Chondrocyte (in vitro differentiated cells): ENCODE data around the gene FAM210B. TPM values are rescaled to one million over a fixed set of nuclear protein-coding genes. Genes with fewer than 3 reads are reported as not detected.
A peak's percentile ranks its signal among the peaks of the same experiment; 100 is the strongest.

Source experiments
- DNase-seq: peaks from one replicate; pipeline ENCODE4 v3.0.0; 2021; ENCODE audit warnings: mixed read lengths, low spot score
- H3K27ac Mint-ChIP-seq: one replicate; pipeline ENCODE4 v1.8.0; 2021; ENCODE audit warnings: mild to moderate bottlenecking, moderate library complexity, mixed read lengths; ENCODE audit not compliant: unreplicated experiment
- H3K27me3 Mint-ChIP-seq: 2 replicates; pipeline ENCODE4 v1.8.0; 2021; ENCODE audit warnings: low read depth, mixed read lengths
- H3K36me3 Mint-ChIP-seq: 2 replicates; pipeline ENCODE4 v1.8.0; 2021; ENCODE audit warnings: low read depth, mixed read lengths
- H3K4me1 Mint-ChIP-seq: 2 replicates; pipeline ENCODE4 v1.8.0; 2021; ENCODE audit warnings: low read depth, mild to moderate bottlenecking, mixed read lengths
- H3K4me3 Mint-ChIP-seq: one replicate; pipeline ENCODE4 v1.8.0; 2021; ENCODE audit warnings: mild to moderate bottlenecking, moderate library complexity, mixed read lengths; ENCODE audit not compliant: unreplicated experiment
- H3K9me3 Mint-ChIP-seq: 2 replicates; pipeline ENCODE4 v1.8.0; 2021; ENCODE audit warnings: low read depth, mixed read lengths
- CTCF ChIP-seq: fragments of 200-600 bp; sonication (generic); IDR thresholded peaks from 2 replicates; pipeline ENCODE4 v1.5.0; 2021; ENCODE audit warnings: antibody characterized with exemption, mild to moderate bottlenecking, moderate library complexity
- total RNA-seq: library from RNA; stranded (reverse); gene quantifications from 3 replicates; pipeline ENCODE4 v1.2.1, GENCODE V29; 2021

The FAM210B gene
- total RNA-seq, 1 donor from 2014 or later = 32.6 TPM

GRCh38 chr20:56360133-56360907 lies 1.5 kb downstream of the FAM210B start:
- H3K4me1 Mint-ChIP-seq = peaks cover 20% of the 10 kb centered on the region
- DNase-seq = no peak
- no peaks in the 10 kb centered on the region for H3K27me3 Mint-ChIP-seq
- H3K9me3 Mint-ChIP-seq = no peaks in the 10 kb centered on the region
- TF ChIP-seq CTCF = peak; percentile 17
- H3K4me3 Mint-ChIP-seq = peak overlapping the region; percentile 90
- peaks cover 4% of the 10 kb centered on the region for H3K36me3 Mint-ChIP-seq
- peak overlapping the region; percentile 84 for H3K27ac Mint-ChIP-seq

DNA sequence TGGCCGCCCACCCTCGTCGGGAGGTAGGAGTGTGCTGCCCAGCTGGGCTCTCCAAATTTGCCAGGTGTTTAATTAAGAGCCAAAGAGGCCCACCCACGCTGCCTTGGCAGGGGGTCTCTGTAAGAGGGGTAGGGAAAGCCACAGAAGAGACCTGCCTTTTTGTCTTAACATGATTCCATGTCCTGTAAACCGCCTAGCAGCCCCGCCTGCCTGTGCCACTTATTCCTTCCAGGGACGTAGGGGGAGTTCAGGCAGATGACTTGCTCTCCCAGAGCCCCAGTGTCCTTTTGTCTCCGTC lies 2.1 kb downstream of the FAM210B start:
- Mint-ChIP-seq H3K27ac (no peak overlapping the region), H3K4me1 (peaks cover 20% of the 10 kb centered on the region), H3K9me3 (no peaks in the 10 kb centered on the region), H3K4me3 (peak overlapping the region; percentile 90), H3K27me3 (no peaks in the 10 kb centered on the region), H3K36me3 (peaks cover 4% of the 10 kb centered on the region)
- TF ChIP-seq CTCF = no peak
- no peak for DNase-seq

DNA sequence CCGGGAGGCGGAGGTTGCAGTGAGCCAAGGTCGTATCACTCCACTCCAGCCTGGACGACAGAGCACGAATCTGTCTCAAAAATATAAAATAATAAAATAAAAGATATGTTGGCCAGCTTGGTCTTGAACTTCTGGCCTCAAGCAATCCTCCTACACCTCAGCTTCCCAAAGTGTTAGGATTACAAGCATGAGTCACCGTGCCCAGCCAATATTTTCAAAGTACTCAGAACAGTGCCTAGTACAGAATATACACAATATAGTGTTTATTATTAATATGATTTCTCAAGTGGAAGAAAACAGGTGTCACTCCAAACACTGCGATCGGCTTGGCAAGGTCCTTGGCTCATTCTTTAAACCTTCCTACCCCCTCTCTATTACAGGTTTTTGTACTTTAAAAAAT lies 3.1 kb downstream of the FAM210B start:
- Mint-ChIP-seq H3K27ac (no peak overlapping the region), H3K27me3 (no peaks in the 10 kb centered on the region), H3K36me3 (peaks cover 9% of the 10 kb centered on the region), H3K9me3 (no peaks in the 10 kb centered on the region), H3K4me3 (no peak overlapping the region), H3K4me1 (peaks cover 20% of the 10 kb centered on the region)
- no peak for DNase-seq
- no peak for TF ChIP-seq CTCF

DNA sequence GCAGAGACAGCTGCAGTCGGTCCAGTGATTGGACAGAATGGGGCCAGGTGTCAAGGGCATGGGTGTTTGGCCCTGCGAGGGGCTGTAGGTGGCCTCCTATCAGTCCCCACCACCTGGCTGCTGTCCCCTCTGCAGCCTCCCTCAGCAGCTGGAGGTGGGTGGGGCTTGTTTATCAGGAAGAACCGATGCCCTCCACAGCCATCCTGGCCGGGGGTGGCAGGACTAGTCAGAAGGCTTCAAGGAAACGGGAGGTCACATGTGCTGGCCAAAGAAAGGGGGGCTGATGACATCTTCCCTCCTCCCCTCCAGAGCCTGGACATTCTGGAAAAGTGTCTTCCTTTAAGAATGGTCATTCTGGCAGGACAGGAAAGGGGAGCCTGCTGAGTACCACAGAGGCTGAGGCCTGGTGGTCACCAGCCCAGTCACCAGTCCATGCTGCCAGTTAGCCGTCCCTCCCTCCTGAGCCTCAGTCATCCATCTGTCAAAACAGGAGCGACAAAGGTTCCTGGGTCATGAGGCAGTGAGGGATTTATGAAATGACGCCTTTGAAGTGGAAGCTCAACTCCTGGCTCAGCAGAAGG lies 4.1 kb downstream of the FAM210B start:
- Mint-ChIP-seq H3K4me1 (peaks cover 20% of the 10 kb centered on the region), H3K36me3 (peaks cover 15% of the 10 kb centered on the region), H3K27ac (no peak overlapping the region), H3K9me3 (no peaks in the 10 kb centered on the region), H3K27me3 (no peaks in the 10 kb centered on the region), H3K4me3 (no peak overlapping the region)
- no peak for DNase-seq
- TF ChIP-seq CTCF = no peak

DNA sequence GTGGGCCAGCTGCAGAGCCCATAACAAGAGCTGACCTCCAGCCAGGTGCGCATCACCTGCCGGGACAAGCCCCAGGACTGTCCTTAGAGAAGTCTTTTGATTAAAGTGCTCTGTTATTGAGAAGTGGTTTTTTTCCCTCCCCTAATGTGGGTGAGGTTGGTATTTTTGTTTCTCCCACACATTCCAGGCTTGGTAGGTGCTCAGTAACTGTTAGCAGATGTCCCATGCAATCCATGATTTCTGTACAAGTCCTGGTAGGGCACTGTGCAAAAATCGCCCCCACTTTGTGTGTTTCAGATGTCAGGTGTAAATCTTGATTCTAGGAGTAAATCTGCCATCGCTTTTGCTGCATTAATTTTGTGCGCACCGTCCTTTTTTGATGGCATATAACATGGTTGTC lies 4.7 kb downstream of the FAM210B start:
- Mint-ChIP-seq H3K27me3 (no peaks in the 10 kb centered on the region), H3K9me3 (no peaks in the 10 kb centered on the region), H3K36me3 (peaks cover 18% of the 10 kb centered on the region), H3K4me3 (no peak overlapping the region), H3K27ac (no peak overlapping the region), H3K4me1 (peaks cover 20% of the 10 kb centered on the region)
- no peak for TF ChIP-seq CTCF
- no peak for DNase-seq
